Activated CD4-positive, alpha-beta T cell treated with anti-CD3 and anti-CD28 coated beads, Interleukin-2, amount 50 U/mL, for 48 hours (primary cell): ENCODE results near the gene DDX51.

ENCODE experiments used
- DNase-seq, 2 experiments: peaks; one replicate each; pipeline ENCODE4 v3.0.0-alpha.2; 2020

Gene DDX51

DNA sequence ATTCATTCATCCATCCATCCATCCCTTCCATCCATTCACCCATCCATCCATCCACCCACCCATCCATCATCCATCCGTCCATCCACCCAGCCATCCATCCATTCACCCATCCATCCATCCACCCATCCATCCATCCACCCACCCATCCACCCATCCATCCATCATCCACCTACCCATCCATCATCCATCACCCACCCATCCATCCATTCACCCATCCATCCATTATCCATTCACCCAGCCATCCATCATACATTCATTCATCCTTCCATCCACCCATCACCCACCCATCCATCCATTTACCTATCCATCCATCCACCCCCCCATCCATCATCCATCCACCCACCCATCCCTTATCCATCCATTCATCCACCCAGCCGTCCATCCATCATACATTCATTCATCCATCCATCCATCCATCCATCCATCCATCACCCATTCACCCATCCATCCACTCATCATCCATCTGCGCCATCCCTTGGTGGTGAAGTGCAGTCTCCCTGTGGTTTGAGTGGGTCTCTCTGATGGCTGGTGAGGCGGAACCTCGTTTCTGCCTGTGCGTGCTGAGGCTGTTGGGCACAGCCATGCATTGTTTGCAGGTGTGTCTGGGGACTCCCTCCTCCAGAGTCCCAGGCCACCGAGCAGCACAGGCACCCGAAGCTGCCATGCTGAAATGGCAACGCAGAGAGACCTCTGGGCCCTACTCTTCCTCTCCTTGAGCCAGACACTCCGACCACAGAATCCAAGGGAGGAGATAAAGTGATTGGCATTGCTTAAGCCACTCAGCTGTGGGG is 22.9 kb upstream of the DDX51 start:
- no peak for DNase-seq

DNA sequence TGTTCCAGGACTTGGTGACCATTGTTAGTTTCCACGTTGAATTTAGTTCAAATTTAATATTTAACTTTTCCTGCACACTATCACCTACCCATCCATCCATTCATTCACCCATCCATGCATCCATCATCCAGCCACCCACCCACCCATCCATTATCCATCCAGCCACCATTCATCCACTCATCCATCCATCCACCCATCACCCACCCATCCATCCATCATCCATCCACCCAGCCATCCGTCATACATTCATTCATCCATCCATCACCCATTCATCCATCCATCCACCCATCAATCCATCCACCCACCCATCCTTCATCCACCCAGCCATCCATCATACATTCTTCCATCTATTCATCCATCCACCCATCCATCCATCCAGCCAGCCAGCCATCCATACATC is 22.0 kb upstream of the DDX51 start:
- DNase-seq: no peak

DNA sequence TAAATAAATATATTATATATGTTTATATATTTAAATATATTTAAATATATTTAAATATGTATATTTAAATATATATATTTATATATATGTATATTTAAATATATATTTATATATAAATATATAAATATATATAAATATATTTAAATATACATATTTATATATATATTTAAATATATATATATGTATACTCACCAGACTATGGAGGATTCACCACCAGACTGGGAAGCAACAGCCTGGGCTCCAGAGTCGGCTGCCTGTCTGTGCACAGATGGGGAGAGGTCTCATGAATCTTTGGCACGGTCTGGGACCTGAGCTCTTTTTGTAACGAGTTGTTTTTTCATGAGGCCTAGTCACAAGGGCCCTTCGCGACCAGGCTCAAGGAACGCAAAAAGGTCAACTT is 21.5 kb upstream of the DDX51 start:
- no peak for DNase-seq

DNA sequence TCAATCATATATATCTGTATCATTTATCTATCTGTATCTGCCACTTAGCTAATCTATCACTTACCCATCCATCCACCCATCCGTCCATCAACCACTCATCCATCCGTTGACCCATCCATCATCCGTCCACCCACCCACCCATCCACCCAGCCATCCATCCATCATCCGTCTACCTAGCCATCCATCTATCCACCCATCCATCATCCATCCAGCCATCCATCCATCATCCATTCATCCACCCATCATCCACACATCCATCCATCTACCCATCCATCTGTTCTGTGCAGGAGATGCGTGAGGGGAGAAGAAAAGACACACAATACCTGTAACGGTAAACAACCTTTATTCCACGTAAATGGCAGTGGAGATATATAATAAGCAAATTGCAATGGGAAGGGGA is 20.3 kb upstream of the DDX51 start:
- DNase-seq: no peak

DNA sequence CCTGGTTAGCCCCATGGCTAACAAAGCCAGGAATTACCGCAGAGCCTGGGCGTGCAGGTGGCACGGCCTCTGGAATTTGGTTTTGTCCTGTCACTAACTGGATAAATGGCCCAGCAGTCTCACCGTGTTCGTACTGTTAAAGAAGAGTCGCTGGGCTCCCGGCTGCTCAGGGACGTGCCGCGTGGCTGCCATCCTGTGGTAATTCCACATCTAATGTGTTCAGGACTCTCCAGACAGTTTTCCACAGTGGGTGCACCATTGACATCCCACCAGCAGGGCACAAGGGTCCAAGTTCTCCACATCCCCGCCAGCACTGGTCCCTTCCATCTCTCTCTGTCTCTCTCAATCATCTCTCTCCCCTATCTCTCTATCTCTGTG is 19.8 kb upstream of the DDX51 start:
- DNase-seq: no peak

DNA sequence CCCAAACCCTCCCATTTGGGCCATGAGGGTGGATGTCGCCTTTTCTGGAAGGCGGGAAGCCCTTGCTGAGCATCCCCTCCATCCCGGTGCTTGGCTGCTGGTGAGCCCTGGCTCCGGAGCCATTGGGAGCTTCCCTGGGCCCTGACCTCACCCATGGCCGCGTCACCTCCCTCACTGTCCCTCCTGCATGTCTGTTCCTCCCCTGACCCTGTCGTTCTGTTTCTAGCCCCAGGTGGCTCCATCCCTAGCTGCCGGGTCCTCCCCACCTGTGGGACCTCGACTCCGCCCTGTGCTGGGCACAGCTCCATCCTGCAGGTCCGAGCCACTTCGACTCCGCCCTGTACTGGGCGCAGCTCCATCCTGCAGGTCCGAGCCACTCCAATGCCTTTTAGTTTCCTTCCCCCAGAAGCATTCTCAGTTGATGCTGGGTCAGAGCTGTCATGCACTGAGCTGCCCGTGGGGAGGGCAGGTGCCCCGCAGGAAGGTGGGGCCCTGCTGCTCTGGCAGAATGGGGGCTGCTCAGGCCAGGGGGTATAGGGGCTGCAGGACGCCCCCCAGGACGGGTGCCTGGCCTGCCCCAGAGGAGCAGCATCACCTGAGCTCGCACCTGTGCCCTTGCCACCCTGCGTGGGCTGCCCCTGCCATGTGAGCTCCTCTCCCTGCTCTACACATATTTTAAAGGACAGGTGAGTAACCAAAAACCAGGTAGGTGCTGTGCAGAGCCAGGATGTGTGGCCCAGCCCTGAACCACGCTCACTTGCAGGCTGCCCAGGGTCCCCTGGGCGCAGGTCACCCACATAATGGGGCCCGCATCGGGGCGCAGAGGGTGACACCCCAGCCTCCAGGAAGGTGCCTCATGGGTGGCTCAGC is 19.2 kb upstream of the DDX51 start:
- DNase-seq: no peak

DNA sequence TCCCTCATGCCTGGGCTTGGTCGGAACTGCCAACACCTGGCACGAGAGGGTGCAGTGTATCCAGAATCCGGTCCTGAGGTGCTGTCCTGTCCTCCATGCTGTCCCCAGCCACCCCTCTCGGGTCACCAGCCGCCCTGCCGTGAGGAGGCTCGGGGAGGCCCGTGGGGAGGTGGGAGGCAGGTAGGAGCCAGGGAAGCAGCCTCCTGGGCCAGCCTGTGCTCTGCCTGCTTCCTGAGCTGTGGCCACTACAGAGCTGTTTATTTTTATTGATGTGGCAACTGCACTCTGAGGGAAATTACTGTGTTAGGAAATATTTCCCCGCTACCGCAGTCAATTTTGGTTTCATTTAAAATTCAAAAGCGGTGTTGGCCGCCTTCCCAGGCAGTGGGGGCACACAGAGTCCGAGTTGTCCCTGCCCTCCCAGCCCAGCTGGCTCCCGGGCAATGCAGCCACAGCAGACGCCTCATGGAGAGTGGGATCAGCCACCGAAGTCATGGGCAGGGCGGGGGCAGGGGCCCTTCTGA is 18.5 kb upstream of the DDX51 start:
- DNase-seq: no peak

DNA sequence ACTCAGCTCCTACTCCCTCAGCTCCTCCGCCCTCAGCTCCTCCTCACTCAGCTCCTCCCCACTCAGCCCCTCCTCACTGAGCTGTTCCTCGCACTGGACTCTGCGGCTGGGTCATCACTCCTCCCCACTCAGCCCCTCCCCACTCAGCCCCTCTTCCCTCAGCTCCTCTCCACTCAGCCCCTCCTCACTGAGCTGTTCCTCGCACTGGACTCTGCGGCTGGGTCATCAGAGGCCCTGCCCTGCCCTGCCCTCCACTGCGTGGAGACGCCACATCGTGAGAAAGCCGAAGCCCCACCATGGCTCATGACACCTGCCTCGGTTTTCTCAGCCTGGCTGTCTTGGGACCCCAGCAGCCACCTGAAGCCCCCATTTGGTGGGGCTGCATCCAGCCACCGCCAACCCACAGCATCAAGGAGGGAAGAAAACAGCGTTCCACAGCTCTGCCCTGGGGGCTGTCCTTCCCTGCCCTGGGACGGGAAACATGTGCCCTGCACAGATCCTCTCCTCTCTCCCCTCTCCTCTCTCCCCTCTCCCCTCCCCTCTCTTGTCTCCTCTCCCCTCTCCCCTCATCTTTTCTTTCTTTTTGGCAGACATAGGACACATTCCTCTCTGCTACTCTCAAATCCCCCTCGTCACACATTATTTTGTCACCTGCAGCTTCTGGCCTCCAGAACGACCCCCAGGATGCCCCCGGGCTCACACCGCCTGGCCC is 17.8 kb upstream of the DDX51 start:
- no peak for DNase-seq

DNA sequence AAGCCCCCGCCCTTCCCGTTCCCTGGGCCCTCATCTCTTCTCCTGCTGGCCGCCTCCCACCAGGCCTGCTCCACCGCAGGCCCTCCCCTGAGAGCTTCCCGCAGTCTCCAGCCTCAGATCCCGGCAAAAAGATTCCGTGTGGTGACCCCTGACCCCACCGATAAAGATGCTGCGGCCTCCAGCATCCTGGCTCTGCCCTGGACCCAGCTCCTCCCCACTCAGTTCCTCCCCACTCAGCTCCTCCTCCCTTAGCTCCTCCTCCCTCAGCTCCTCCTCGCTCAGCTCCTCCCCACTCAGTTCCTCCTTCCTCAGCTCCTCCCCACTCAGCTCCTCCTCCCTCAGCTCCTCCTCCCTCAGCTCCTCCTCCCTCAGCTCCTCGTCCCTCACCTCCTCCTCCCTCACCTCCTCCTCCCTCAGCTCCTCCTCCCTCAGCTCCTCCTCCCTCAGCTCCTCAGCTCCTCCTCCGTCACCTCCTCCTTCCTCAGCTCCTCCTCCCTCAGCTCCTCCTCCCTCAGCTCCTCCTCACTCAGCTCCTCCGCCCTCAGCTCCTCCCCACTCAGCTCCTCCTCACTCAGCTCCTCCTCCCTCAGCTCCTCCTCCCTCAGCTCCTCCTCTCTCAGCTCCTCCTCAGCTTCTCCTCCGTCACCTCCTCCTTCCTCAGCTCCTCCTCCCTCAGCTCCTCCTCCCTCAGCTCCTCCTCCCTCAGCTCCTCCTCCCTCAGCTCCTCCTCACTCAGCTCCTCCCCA is 17.1 kb upstream of the DDX51 start:
- no peak for DNase-seq

DNA sequence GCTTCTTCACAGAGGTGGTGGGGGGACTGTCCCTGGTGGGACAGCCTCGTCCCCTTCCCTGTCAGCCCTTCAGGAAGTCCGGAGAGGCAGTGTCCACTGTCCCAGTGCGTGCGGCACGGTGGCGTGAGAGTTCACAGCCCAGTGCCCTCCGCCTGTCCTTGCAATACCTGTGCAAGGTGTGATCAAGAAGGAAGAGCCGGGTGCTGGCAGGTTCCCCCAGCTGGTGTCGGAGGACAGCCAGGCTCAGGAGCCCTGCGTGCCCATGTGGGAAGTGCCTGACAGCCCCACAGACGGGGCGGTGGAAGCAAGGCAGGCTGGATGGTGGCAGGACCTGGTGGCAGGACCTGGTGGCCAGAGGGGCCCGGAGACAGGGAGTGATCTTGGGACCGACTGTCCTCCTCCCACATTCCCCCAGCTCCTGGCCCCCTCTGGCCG is 16.5 kb upstream of the DDX51 start:
- no peak for DNase-seq

DNA sequence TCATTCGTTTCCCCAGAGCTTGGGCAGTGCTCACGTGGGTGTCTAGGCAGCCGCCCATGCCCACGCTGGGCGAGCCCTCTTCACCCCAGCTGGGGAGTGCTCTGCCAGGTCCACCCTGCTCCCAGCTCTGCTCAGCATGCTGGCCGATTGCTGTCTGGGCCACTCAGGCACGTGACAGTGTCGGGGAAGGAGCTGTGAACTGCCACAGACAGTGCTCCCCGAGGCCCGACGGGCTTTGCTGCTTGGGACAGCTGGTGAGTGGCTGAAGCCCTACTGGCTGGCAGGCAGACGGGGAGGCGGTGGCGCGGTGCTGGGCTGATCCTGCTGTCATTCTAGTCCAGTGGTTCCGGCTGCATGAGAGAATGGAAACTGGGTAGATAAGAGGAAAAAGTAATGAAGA is 15.9 kb upstream of the DDX51 start:
- DNase-seq: no peak

DNA sequence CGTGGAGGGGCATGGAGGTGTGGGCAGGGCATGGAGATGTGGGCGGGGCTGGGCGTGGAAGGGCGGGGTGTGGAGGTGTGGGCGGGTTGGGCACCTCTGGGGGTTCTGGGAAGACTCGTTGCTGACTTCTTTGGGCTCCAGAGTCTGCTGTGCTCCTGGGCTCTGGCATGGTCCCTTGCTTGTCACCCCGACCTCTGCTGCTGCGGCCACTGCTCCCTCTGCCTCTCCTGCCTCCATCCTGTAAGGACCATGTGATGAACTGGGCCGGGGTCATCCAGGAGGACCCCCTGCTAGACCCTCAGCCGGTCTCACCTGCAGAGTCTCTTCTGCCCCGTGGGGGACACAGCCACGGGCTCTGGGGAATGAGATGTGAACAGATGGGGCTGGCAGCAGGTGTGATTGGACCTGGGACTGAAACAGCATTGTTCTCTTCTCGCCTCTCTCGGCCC is 15.5 kb upstream of the DDX51 start:
- no peak for DNase-seq

DNA sequence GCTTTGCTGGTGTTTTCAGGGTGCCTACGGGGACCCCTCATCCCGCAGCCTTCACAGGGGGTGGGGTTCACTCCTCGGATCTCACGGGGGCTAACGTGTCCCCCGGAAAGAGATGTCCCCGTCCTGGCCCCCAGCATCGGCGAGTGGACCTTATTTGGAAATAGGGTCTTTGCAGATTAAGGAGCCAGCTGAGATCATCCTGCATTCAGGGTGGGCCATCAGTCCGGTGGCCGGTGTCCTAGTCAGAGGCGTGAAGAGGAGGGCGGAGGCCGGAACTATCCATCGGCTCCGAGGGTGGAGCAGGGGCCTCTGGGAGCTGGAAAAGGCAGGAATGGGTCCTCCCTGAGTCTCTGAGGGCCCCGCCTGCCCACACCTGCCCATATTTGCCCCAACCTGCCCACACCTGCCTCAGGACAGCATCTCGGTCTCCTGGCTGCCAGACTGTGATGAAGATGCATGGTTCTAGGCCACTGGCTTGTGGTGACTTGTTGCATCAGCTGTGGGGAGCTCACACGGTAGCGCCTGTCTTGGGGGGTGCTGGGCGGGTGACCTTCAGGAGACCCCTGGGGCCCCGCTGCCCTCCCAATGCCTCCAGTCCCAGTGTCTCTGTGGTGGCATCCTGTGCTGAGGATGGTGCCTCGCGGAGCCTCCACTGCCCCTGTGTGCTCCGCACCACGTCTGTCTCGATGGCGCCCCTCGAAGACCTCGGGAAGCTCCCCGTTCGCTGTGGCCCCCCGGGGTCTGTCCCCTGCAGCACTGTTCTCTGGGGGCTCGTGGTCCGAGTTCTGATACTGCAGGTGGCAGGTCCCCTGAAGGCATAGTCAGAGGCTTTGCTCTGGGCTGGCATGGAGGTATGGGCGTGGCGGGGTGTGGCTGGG is 14.8 kb upstream of the DDX51 start:
- no peak for DNase-seq

DNA sequence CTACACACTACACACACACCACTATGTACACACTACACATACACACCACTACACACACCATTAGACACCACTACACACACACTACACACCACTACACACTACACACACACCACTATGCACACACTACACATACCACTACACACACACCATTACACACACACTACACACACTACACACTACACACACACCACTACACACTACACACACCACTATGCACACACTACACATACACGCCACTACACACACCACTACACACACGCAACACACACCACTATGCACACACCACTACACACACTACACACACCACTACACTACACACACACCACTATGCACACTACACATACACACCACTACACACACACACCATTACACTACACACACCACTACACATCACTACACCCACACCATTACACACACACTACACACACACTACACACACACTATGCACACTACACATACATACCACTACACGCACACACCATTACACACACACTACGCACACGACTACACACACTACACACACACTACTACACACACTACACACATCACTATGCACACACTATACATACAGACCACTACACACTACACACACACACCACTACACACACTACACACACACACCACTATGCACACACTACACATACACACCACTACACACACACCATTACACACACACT is 13.8 kb upstream of the DDX51 start:
- DNase-seq: no peak

DNA sequence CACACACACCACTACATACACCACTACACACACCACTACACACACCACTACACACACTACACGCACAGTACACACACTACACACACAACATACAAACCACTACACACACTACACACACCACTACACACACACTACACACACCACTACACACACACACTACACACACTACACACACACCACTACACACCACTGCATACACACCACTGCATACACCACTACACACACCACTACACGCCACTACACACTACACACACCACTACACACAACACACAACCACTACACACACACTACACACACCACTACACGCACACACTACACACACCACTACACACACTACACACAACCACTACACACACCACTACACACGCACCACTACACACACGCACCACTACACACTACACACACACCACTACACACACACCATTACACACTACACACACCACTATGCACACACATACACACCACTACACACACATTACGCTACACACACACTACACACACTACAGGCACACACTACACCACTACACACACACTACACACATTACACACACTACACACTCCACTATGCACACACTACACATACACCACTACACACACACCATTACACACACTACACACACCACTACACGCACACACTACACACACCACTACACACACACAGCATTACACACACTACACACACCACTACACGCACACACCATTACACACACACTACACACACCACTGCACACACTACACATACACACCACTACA is 12.6 kb upstream of the DDX51 start:
- DNase-seq: no peak

DNA sequence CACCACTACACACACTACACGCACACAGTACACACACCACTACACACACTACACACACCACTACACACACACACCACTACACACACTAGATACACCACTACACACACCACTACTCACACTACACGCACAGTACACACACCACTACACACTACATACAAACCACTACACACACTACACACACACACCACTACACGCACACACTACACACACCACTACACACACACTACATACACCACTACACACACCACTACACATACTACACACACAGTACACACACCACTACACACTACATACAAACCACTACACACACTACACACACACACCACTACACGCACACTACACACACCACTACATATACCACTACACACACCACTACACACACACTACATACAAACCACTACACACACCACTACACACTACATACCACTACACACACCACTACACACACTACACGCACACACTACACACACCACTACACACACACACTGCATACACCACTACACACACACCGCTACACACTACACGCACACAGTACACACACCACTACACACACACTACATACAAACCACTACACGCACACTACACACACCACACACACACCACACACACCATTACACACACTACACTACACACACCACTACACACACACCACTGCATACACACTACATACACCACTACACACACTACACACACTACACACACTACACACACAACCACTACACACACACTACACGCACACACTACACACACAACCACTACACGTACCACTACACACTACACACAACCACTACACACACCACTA is 11.9 kb upstream of the DDX51 start:
- DNase-seq: no peak

DNA sequence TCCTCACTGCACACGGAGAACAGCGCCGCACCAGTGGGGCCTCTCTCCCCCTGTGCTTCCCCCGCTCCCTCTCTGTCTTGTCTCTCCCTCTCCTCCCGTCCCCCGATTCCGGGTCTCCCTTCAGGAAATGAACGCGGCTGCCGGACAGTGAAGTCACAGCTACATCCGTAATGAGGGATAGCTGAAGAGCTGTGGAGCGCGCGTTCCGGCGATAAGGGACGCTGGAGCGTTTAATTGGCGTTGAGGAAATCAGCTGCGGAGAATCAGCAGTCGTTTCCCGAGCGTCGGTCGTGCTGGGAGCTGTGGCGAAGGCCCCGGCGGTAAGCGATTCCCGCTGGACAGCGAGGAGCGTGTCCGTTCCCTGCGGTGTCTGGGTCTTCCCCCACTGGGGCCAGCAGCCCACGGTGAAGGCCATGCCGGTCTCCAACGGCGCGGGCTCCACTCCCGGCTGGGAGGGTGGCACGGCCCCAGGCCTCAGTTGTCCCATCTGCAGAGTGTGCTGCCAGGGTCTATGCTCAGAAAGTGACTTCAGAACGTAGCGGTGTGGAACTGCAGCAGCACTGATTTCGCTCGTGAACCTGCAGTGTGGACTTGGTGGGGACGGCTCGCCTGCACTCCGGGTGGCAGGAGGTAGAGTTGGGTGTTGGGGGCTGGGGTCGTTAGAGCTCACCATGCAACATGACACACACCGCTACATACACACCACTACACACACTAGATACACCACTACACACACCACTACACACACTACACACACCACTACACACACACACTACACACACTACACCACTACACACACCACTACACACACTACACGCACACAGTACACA is 11.0 kb upstream of the DDX51 start:
- no peak for DNase-seq

DNA sequence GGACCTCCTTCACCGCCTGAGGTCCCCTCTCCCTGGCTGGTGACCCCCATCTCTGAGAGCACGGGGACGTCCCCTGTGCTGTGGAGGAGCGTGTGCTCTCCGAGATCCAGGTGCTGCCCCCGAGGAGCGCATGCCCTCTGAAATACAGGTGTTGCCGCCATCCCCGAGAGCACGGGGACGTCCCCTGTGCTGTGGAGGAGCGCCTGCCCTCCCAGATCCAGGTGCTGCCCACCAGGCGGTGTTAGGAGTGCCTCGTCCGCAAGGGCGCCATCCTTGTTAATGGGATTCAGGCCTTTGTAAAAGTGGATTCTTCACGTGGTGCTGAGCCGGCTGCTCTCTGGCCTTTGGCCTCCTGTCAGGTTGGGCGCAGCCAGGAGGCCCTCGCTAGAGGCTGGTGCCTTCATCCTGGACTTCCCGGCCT is 10.2 kb upstream of the DDX51 start:
- no peak for DNase-seq
